Endothelial cell of umbilical vein (primary cell): ENCODE results near the gene MAT2A.

Experiments used
- CTCF ChIP-seq, 2 donors: IDR thresholded peaks; 1 replicate in 1 of 2; 2 replicates in 1 of 2; pipeline ENCODE4 v1.5.1; 2011; ENCODE audit warnings: low read length in 2 of 2, mild to moderate bottlenecking in 2 of 2, moderate library complexity in 2 of 2, control low read depth in 1 of 2, inconsistent platforms in 1 of 2, low read depth in 1 of 2; ENCODE audit not compliant: insufficient read depth in 1 of 2; ENCODE audit errors: extremely low read depth in 1 of 2
- EZH2 ChIP-seq: IDR thresholded peaks from 2 replicates; pipeline ENCODE4 v1.6.1; 2012; ENCODE audit warnings: borderline replicate concordance, low read depth, mild to moderate bottlenecking, moderate library complexity, low read length, inconsistent platforms; ENCODE audit not compliant: severe bottlenecking
- FOS ChIP-seq: IDR thresholded peaks from 2 replicates; pipeline ENCODE4 v1.6.1; 2011; ENCODE audit warnings: mild to moderate bottlenecking, low read length, moderate library complexity, borderline replicate concordance; ENCODE audit not compliant: insufficient read depth
- JUN ChIP-seq: IDR thresholded peaks from 2 replicates; pipeline ENCODE4 v1.6.1; 2011; ENCODE audit warnings: borderline replicate concordance, low read depth; ENCODE audit not compliant: insufficient read length, insufficient read depth
- MYC ChIP-seq: IDR thresholded peaks from one replicate; pipeline ENCODE4 v1.6.1; 2011; ENCODE audit warnings: mild to moderate bottlenecking, low read depth, low read length
- POLR2A ChIP-seq: IDR thresholded peaks from 2 replicates; pipeline ENCODE4 v1.6.1; 2012; ENCODE audit warnings: low read depth, mild to moderate bottlenecking, control low read depth, low read length
- POLR2AphosphoS5 ChIP-seq: IDR thresholded peaks from 2 replicates; pipeline ENCODE4 v1.6.1; 2012; ENCODE audit warnings: low read depth, mild to moderate bottlenecking, control low read depth, low read length, moderate library complexity; ENCODE audit not compliant: insufficient read depth
- TF ChIP-seq, protein P1 (sequence below): IDR thresholded peaks from 2 replicates; pipeline ENCODE4 v1.6.1; 2011; ENCODE audit not compliant: insufficient read depth, insufficient read length

DNA sequence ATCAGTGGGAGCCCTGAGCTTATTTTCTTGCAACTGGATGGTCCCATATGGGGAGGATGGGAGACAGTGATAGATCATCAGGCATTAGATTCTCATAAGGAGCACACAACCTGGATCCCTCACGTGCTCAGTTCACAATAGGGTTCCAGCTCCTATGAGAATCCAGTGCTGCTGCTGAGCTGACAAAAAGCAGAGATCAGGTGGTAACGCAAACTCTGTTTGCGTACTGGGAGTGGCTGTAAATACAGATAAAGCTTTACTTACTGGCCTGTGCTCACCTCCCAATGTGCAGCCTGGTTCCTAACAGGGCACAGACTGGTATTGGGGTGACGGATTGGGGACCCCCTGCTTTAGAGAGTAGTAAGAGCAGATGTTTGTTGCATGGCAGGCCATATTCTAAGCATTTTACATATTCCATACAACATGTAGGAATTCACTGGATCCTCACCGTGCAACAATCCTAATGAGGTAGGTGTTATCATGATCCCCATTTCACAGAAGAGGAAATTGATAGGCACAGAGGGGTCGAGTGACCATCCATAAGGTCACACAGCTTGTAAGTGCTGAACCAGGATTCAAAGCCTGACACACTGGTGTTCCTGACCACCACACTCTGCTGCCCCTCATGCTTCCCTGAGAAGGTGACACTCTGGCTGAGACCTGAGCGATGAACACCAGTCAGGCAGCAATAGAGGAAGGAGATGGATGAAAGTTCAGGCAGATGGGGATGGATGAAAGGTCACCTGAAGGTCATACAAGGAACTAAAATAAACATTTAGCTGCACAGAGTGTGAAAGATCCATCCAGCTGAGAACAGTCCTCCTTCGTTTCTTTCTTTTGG lies 15.7 kb upstream of the MAT2A start:
- TF ChIP-seq POLR2AphosphoS5: no peak
- TF ChIP-seq EZH2: no peak
- TF ChIP-seq FOS: no peak
- TF ChIP-seq CTCF (IDR thresholded peaks at IDR 0.05; ENCODE audit: extremely low read depth in 1 of 2, insufficient read depth in 1 of 2, low read depth in 1 of 2, low read length in 2 of 2): no peak
- no peak for TF ChIP-seq POLR2A
- TF ChIP-seq, protein P1, sequence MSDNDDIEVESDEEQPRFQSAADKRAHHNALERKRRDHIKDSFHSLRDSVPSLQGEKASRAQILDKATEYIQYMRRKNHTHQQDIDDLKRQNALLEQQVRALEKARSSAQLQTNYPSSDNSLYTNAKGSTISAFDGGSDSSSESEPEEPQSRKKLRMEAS: no peak
- TF ChIP-seq MYC: no peak
- TF ChIP-seq JUN: no peak
